ENCODE measurements around the gene LINC01488. TPM values are rescaled to one million over a fixed set of nuclear protein-coding genes. Genes with fewer than 3 reads are reported as not detected.

The LINC01488 gene
- total and polyA plus RNA-seq, 2 of the 13 experiments (the other 11 are each of a cell fraction or from before 2014, with no cell fraction given), result 0.26 to 0.58 TPM

- TF ChIP-seq ZKSCAN1 (IDR thresholded peaks at IDR 0.05; ENCODE audit: low read length) (no peak), GTF2F1 (IDR thresholded peaks at IDR 0.05; ENCODE audit: low read length) (no peak), AFF4 (CRISPR knock-in tag; IDR thresholded peaks at IDR 0.05) (no peak), HOXD1 (CRISPR knock-in tag; IDR thresholded peaks at IDR 0.05) (no peak), AHDC1 (CRISPR knock-in tag; IDR thresholded peaks at IDR 0.05; ENCODE audit: borderline replicate concordance) (no peak), ZBTB42 (CRISPR knock-in tag; IDR thresholded peaks at IDR 0.05) (no peak), REXO4 (CRISPR knock-in tag; IDR thresholded peaks at IDR 0.05; ENCODE audit: borderline replicate concordance) (no peak), MAFK (conservative IDR thresholded peaks at IDR 0.05 in 1 of 2, IDR thresholded peaks at IDR 0.05 in 1 of 2; ENCODE audit: low read length in 2 of 2) (no peak), SMC3 (IDR thresholded peaks at IDR 0.05; ENCODE audit: low read length) (no peak), STAT5B (CRISPR knock-in tag; IDR thresholded peaks at IDR 0.05) (no peak), ZNF17 (CRISPR knock-in tag; IDR thresholded peaks at IDR 0.05) (no peak), MED13 (CRISPR knock-in tag; IDR thresholded peaks at IDR 0.05) (no peak), ZNF780A (CRISPR knock-in tag; IDR thresholded peaks at IDR 0.05) (no peak), RAD21 (CRISPR knock-in tag; IDR thresholded peaks at IDR 0.05) (no peak), ONECUT2 (CRISPR knock-in tag; IDR thresholded peaks at IDR 0.05) (no peak), MTF2 (CRISPR knock-in tag; IDR thresholded peaks at IDR 0.05; ENCODE audit: borderline replicate concordance) (no peak), USF2 (IDR thresholded peaks at IDR 0.05; ENCODE audit: low read depth, low read length) (no peak), USF2 (CRISPR knock-in tag; IDR thresholded peaks at IDR 0.05; ENCODE audit: borderline replicate concordance) (peak; percentile 19; the same call in 1 of the 2 replicates), ZIK1 (CRISPR knock-in tag; IDR thresholded peaks at IDR 0.05; ENCODE audit: borderline replicate concordance, low read depth) (peak; percentile 5; the same call in 1 of the 2 replicates)
Observed at GRCh38 chr11:69443138-69443967, 38.1 kb upstream of the LINC01488 start (continued).
